ENCODE results near the gene NT5DC1. TPM values are rescaled to one million over a fixed set of nuclear protein-coding genes. Genes with fewer than 3 reads are reported as not detected.
A peak's percentile ranks its signal among the peaks of the same experiment; 100 is the strongest.

NT5DC1 gene
- total RNA-seq, 1 donor from 2014 or later, result 2.6 TPM

GRCh38 chr6:116258520-116258919 lies 157.9 kb downstream of the NT5DC1 start:
- no peaks in the 10 kb centered on the region for H3K27me3 ChIP-seq (ENCODE audit: control insufficient read depth in 3 of 3, insufficient read depth in 3 of 3, low read length in 3 of 3)
- no peak overlapping the region for H3K9ac ChIP-seq (ENCODE audit: low read depth in 1 of 3, low read length in 3 of 3)
- H3K4me3 ChIP-seq (ENCODE audit: low read length in 3 of 3), result no peak overlapping the region
- no peak overlapping the region for H3K27ac ChIP-seq (ENCODE audit: low read depth, low read length)
- H3K36me3 ChIP-seq (ENCODE audit: control insufficient read depth in 3 of 3, insufficient read depth in 3 of 3, low read length in 3 of 3), result peaks cover 0 to 3% (median 0%) of the 10 kb centered on the region in 3 donors
- H3K4me1 ChIP-seq (ENCODE audit: control insufficient read depth in 3 of 3, insufficient read depth in 3 of 3, low read length in 3 of 3), result peaks cover 0 to 3% (median 0%) of the 10 kb centered on the region in 3 donors
- no peaks in the 10 kb centered on the region for H3K9me3 ChIP-seq (ENCODE audit: control insufficient read depth in 3 of 3, low read length in 3 of 3)

- H3K9ac ChIP-seq (ENCODE audit: low read depth in 1 of 3, low read length in 3 of 3), result no peak overlapping the region
- H3K4me1 ChIP-seq (ENCODE audit: control insufficient read depth in 3 of 3, insufficient read depth in 3 of 3, low read length in 3 of 3), result no peaks in the 10 kb centered on the region
- peaks cover 3 to 20% (median 7%) of the 10 kb centered on the region in 3 donors for H3K36me3 ChIP-seq (ENCODE audit: control insufficient read depth in 3 of 3, insufficient read depth in 3 of 3, low read length in 3 of 3)
- no peak overlapping the region for H3K27ac ChIP-seq (ENCODE audit: low read depth, low read length)
- H3K27me3 ChIP-seq (ENCODE audit: control insufficient read depth in 3 of 3, insufficient read depth in 3 of 3, low read length in 3 of 3), result no peaks in the 10 kb centered on the region
- H3K9me3 ChIP-seq (ENCODE audit: control insufficient read depth in 3 of 3, low read length in 3 of 3), result no peaks in the 10 kb centered on the region
- no peak overlapping the region for H3K4me3 ChIP-seq (ENCODE audit: low read length in 3 of 3)
Measured at GRCh38 chr6:116263353-116263752, 162.7 kb downstream of the NT5DC1 start.

- Histone ChIP-seq H3K9me3 (ENCODE audit: control insufficient read depth in 3 of 3, low read length in 3 of 3) (no peaks in the 10 kb centered on the region), H3K9ac (ENCODE audit: low read depth in 1 of 3, low read length in 3 of 3) (no peak overlapping the region), H3K4me1 (ENCODE audit: control insufficient read depth in 3 of 3, insufficient read depth in 3 of 3, low read length in 3 of 3) (peaks cover 0 to 5% (median 0%) of the 10 kb centered on the region in 3 donors), H3K4me3 (ENCODE audit: low read length in 3 of 3) (no peak overlapping the region), H3K27ac (ENCODE audit: low read depth, low read length) (no peak overlapping the region), H3K36me3 (ENCODE audit: control insufficient read depth in 3 of 3, insufficient read depth in 3 of 3, low read length in 3 of 3) (peaks cover 3 to 17% (median 7%) of the 10 kb centered on the region in 3 donors), H3K27me3 (ENCODE audit: control insufficient read depth in 3 of 3, insufficient read depth in 3 of 3, low read length in 3 of 3) (no peaks in the 10 kb centered on the region)
Measured at GRCh38 chr6:116265041-116265829, 164.6 kb downstream of the NT5DC1 start.

GRCh38 chr6:116266803-116267202 lies 166.2 kb downstream of the NT5DC1 start:
- Histone ChIP-seq H3K36me3 (ENCODE audit: control insufficient read depth in 3 of 3, insufficient read depth in 3 of 3, low read length in 3 of 3) (peaks cover 3 to 20% (median 9%) of the 10 kb centered on the region in 3 donors), H3K4me3 (ENCODE audit: low read length in 3 of 3) (no peak overlapping the region), H3K27ac (ENCODE audit: low read depth, low read length) (no peak overlapping the region), H3K9me3 (ENCODE audit: control insufficient read depth in 3 of 3, low read length in 3 of 3) (no peaks in the 10 kb centered on the region), H3K9ac (ENCODE audit: low read depth in 1 of 3, low read length in 3 of 3) (no peak overlapping the region), H3K4me1 (ENCODE audit: control insufficient read depth in 3 of 3, insufficient read depth in 3 of 3, low read length in 3 of 3) (peaks cover 0 to 5% (median 0%) of the 10 kb centered on the region in 3 donors), H3K27me3 (ENCODE audit: control insufficient read depth in 3 of 3, insufficient read depth in 3 of 3, low read length in 3 of 3) (no peaks in the 10 kb centered on the region)

GRCh38 chr6:116267836-116268588 lies 167.4 kb downstream of the NT5DC1 start:
- Histone ChIP-seq H3K36me3 (ENCODE audit: control insufficient read depth in 3 of 3, insufficient read depth in 3 of 3, low read length in 3 of 3) (peaks cover 3 to 20% (median 9%) of the 10 kb centered on the region in 3 donors), H3K27me3 (ENCODE audit: control insufficient read depth in 3 of 3, insufficient read depth in 3 of 3, low read length in 3 of 3) (no peaks in the 10 kb centered on the region), H3K27ac (ENCODE audit: low read depth, low read length) (no peak overlapping the region), H3K9ac (ENCODE audit: low read depth in 1 of 3, low read length in 3 of 3) (no peak overlapping the region), H3K4me3 (ENCODE audit: low read length in 3 of 3) (no peak overlapping the region), H3K4me1 (ENCODE audit: control insufficient read depth in 3 of 3, insufficient read depth in 3 of 3, low read length in 3 of 3) (peaks cover 0 to 5% (median 0%) of the 10 kb centered on the region in 3 donors), H3K9me3 (ENCODE audit: control insufficient read depth in 3 of 3, low read length in 3 of 3) (no peaks in the 10 kb centered on the region)

- Histone ChIP-seq H3K27me3 (ENCODE audit: control insufficient read depth in 3 of 3, insufficient read depth in 3 of 3, low read length in 3 of 3) (no peaks in the 10 kb centered on the region), H3K9ac (ENCODE audit: low read depth in 1 of 3, low read length in 3 of 3) (no peak overlapping the region), H3K4me3 (ENCODE audit: low read length in 3 of 3) (no peak overlapping the region), H3K27ac (ENCODE audit: low read depth, low read length) (no peak overlapping the region), H3K4me1 (ENCODE audit: control insufficient read depth in 3 of 3, insufficient read depth in 3 of 3, low read length in 3 of 3) (peaks cover 0 to 5% (median 0%) of the 10 kb centered on the region in 3 donors), H3K9me3 (ENCODE audit: control insufficient read depth in 3 of 3, low read length in 3 of 3) (no peaks in the 10 kb centered on the region), H3K36me3 (ENCODE audit: control insufficient read depth in 3 of 3, insufficient read depth in 3 of 3, low read length in 3 of 3) (peaks cover 3 to 20% (median 9%) of the 10 kb centered on the region in 3 donors)
Measured at GRCh38 chr6:116268589-116269293, 168.1 kb downstream of the NT5DC1 start.

- peaks cover 0 to 13% (median 6%) of the 10 kb centered on the region in 3 donors for H3K36me3 ChIP-seq (ENCODE audit: control insufficient read depth in 3 of 3, insufficient read depth in 3 of 3, low read length in 3 of 3)
- no peak overlapping the region for H3K27ac ChIP-seq (ENCODE audit: low read depth, low read length)
- H3K9ac ChIP-seq (ENCODE audit: low read depth in 1 of 3, low read length in 3 of 3), result no peak overlapping the region
- H3K4me3 ChIP-seq (ENCODE audit: low read length in 3 of 3), result no peak overlapping the region
- no peaks in the 10 kb centered on the region for H3K27me3 ChIP-seq (ENCODE audit: control insufficient read depth in 3 of 3, insufficient read depth in 3 of 3, low read length in 3 of 3)
- no peaks in the 10 kb centered on the region for H3K9me3 ChIP-seq (ENCODE audit: control insufficient read depth in 3 of 3, low read length in 3 of 3)
- H3K4me1 ChIP-seq (ENCODE audit: control insufficient read depth in 3 of 3, insufficient read depth in 3 of 3, low read length in 3 of 3), result peaks cover 8 to 12% (median 9%) of the 10 kb centered on the region in 3 donors
Measured at GRCh38 chr6:116271149-116271708, 170.6 kb downstream of the NT5DC1 start.

- Histone ChIP-seq H3K9ac (ENCODE audit: low read depth in 1 of 3, low read length in 3 of 3) (peak overlapping the region; percentile 34 to 98 (median 83)), H3K36me3 (ENCODE audit: control insufficient read depth in 3 of 3, insufficient read depth in 3 of 3, low read length in 3 of 3) (peaks cover 3 to 17% (median 12%) of the 10 kb centered on the region in 3 donors), H3K4me3 (ENCODE audit: low read length in 3 of 3) (peak overlapping the region; percentile 37 to 98 (median 90)), H3K9me3 (ENCODE audit: control insufficient read depth in 3 of 3, low read length in 3 of 3) (no peaks in the 10 kb centered on the region), H3K27ac (ENCODE audit: low read depth, low read length) (peak overlapping the region; percentile 99), H3K27me3 (ENCODE audit: control insufficient read depth in 3 of 3, insufficient read depth in 3 of 3, low read length in 3 of 3) (no peaks in the 10 kb centered on the region), H3K4me1 (ENCODE audit: control insufficient read depth in 3 of 3, insufficient read depth in 3 of 3, low read length in 3 of 3) (peaks cover 20 to 37% (median 37%) of the 10 kb centered on the region in 3 donors)
Measured at GRCh38 chr6:116277124-116277523, 176.5 kb downstream of the NT5DC1 start.

GRCh38 chr6:116278481-116278829 lies 177.8 kb downstream of the NT5DC1 start:
- H3K9ac ChIP-seq (ENCODE audit: low read depth in 1 of 3, low read length in 3 of 3), result peak overlapping the region; percentile 93 to 98 (median 98)
- H3K27me3 ChIP-seq (ENCODE audit: control insufficient read depth in 3 of 3, insufficient read depth in 3 of 3, low read length in 3 of 3), result no peaks in the 10 kb centered on the region
- peaks cover 20 to 37% (median 37%) of the 10 kb centered on the region in 3 donors for H3K4me1 ChIP-seq (ENCODE audit: control insufficient read depth in 3 of 3, insufficient read depth in 3 of 3, low read length in 3 of 3)

More at GRCh38 chr6:116278481-116278829, 177.8 kb downstream of the NT5DC1 start:
- Histone ChIP-seq H3K36me3 (ENCODE audit: control insufficient read depth in 3 of 3, insufficient read depth in 3 of 3, low read length in 3 of 3) (peaks cover 3 to 17% (median 12%) of the 10 kb centered on the region in 3 donors), H3K27ac (ENCODE audit: low read depth, low read length) (peak overlapping the region; percentile 99), H3K4me3 (ENCODE audit: low read length in 3 of 3) (peak overlapping the region; percentile 90 to 98 (median 95)), H3K9me3 (ENCODE audit: control insufficient read depth in 3 of 3, low read length in 3 of 3) (no peaks in the 10 kb centered on the region)

Measured in skeletal muscle tissue (tissue), 4 donors.